Trophoblast cell (in vitro differentiated cells and primary cell): Measurements from ENCODE around the gene DCAF15.

ENCODE experiments used
- DNase-seq, 2 donors: peaks; one replicate each; pipeline ENCODE4 v3.0.0-alpha.2; 2016
- H2AFZ ChIP-seq: 2 replicates; pipeline ENCODE4 v1.6.1; 2013; ENCODE audit warnings: low read length, moderate library complexity, mild to moderate bottlenecking; ENCODE audit not compliant: insufficient read depth, poor library complexity
- H2AK5ac ChIP-seq: 2 replicates; pipeline ENCODE4 v1.6.1; 2013; ENCODE audit warnings: mild to moderate bottlenecking, low read length
- H2BK120ac ChIP-seq: 2 replicates; pipeline ENCODE4 v1.6.1; 2013; ENCODE audit warnings: low read length, mild to moderate bottlenecking, moderate library complexity; ENCODE audit not compliant: insufficient read depth, poor library complexity
- H2BK12ac ChIP-seq: 2 replicates; pipeline ENCODE4 v1.6.1; 2013; ENCODE audit warnings: mild to moderate bottlenecking, low read length, moderate library complexity
- H2BK5ac ChIP-seq: 2 replicates; pipeline ENCODE4 v1.6.1; 2013; ENCODE audit warnings: low read length, low read depth, moderate library complexity, mild to moderate bottlenecking; ENCODE audit not compliant: poor library complexity
- H3K14ac ChIP-seq: 2 replicates; pipeline ENCODE4 v1.6.1; 2013; ENCODE audit warnings: mild to moderate bottlenecking, low read length
- H3K18ac ChIP-seq: 2 replicates; pipeline ENCODE4 v1.6.1; 2013; ENCODE audit warnings: mild to moderate bottlenecking, low read length
- H3K23ac ChIP-seq: 2 replicates; pipeline ENCODE4 v1.6.1; 2013; ENCODE audit warnings: low read length
- H3K27ac ChIP-seq: 2 replicates; pipeline ENCODE4 v1.5.1; 2013; ENCODE audit warnings: low read depth, mild to moderate bottlenecking, inconsistent platforms, low read length, moderate library complexity
- H3K27me3 ChIP-seq: 2 replicates; pipeline ENCODE4 v1.6.1; 2013; ENCODE audit warnings: inconsistent platforms, mild to moderate bottlenecking, low read length, moderate library complexity; ENCODE audit not compliant: insufficient read depth
- H3K36me3 ChIP-seq, 2 experiments: 1 replicate in 1 of 2; 2 replicates in 1 of 2; pipeline ENCODE4 v1.6.1; 2013; ENCODE audit warnings: low read length in 2 of 2, mild to moderate bottlenecking in 2 of 2, moderate library complexity in 1 of 2; ENCODE audit not compliant: insufficient read depth in 2 of 2, control insufficient read depth in 1 of 2
- H3K4ac ChIP-seq: 2 replicates; pipeline ENCODE4 v1.6.1; 2013; ENCODE audit warnings: low read depth, mild to moderate bottlenecking, low read length, moderate library complexity
- H3K4me1 ChIP-seq, 2 experiments: 1 replicate in 1 of 2; 2 replicates in 1 of 2; pipeline ENCODE4 v1.6.1; 2013; ENCODE audit warnings: low read length in 2 of 2, mild to moderate bottlenecking in 2 of 2, moderate library complexity in 1 of 2; ENCODE audit not compliant: insufficient read depth in 2 of 2, control insufficient read depth in 1 of 2
- H3K4me2 ChIP-seq: 2 replicates; pipeline ENCODE4 v1.6.1; 2013; ENCODE audit warnings: inconsistent platforms, mild to moderate bottlenecking, low read length, moderate library complexity
- H3K4me3 ChIP-seq: 2 replicates; pipeline ENCODE4 v1.5.1; 2013; ENCODE audit warnings: mild to moderate bottlenecking, low read depth, low read length, inconsistent platforms
- H3K79me1 ChIP-seq: one replicate; pipeline ENCODE4 v1.6.1; 2013; ENCODE audit warnings: low read length
- H3K79me2 ChIP-seq: 2 replicates; pipeline ENCODE4 v1.6.1; 2013; ENCODE audit warnings: low read length, mild to moderate bottlenecking; ENCODE audit not compliant: control insufficient read depth, insufficient read depth, poor library complexity
- H3K9ac ChIP-seq: 2 replicates; pipeline ENCODE4 v1.6.1; 2013; ENCODE audit warnings: mild to moderate bottlenecking, low read length
- H3K9me3 ChIP-seq: 2 replicates; pipeline ENCODE4 v1.6.1; 2013; ENCODE audit warnings: low read depth, mild to moderate bottlenecking, control low read depth, inconsistent platforms, low read length; ENCODE audit not compliant: insufficient read depth
- H4K12ac ChIP-seq: 2 replicates; pipeline ENCODE4 v1.6.1; 2013; ENCODE audit warnings: low read depth, mild to moderate bottlenecking, low read length, moderate library complexity
- H4K8ac ChIP-seq: 2 replicates; pipeline ENCODE4 v1.6.1; 2013; ENCODE audit warnings: low read depth, mild to moderate bottlenecking, low read length, moderate library complexity
- H4K91ac ChIP-seq: one replicate; pipeline ENCODE4 v1.6.1; 2013; ENCODE audit warnings: low read depth, mild to moderate bottlenecking, low read length, moderate library complexity
- whole genome bisulfite sequencing: extraction: QIAGEN DNeasy Blood & Tissue Kit; methylation state at CpG from one replicate; pipeline ENCODE4 v1.1.7; 2013; ENCODE audit warnings: missing lambda C conversion rate; ENCODE audit not compliant: insufficient read length, insufficient coverage; ENCODE audit errors: extremely low coverage; 5-methylcytosine and 5-hydroxymethylcytosine counted together

DCAF15 gene

DNA sequence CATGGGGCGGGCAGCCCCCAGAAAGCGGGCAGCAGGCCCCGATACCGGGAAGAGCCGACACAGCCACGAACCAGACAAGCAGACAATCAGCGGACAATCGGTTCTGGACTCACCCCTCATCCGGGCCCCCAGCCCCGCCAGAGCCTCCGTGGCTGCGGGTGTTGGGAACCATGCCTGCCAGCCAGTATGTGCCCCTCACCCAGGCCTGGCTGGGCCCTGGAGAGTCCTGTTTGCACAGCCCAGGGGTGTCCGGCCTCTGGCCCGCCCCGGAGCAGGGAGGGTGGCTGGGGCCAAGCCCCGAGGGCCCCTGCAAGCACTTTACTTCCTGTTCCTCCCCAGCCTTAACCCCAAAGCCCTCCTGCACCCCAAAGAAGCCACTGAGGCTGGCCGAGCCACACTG lies 21.9 kb upstream of the DCAF15 start:
- no peak overlapping the region for H3K4ac ChIP-seq
- no peaks in the 10 kb centered on the region for H3K4me1 ChIP-seq
- no peak overlapping the region for H2BK12ac ChIP-seq
- no peak overlapping the region for H3K14ac ChIP-seq
- no peaks in the 10 kb centered on the region for H3K79me1 ChIP-seq
- no peak overlapping the region for H2BK5ac ChIP-seq
- DNase-seq: no peak
- H3K23ac ChIP-seq: no peak overlapping the region
- no peak overlapping the region for H2AK5ac ChIP-seq
- H4K8ac ChIP-seq: no peak overlapping the region
- no peak overlapping the region for H2AFZ ChIP-seq
- no peak overlapping the region for H3K18ac ChIP-seq
- H3K4me3 ChIP-seq: no peak overlapping the region
- H4K91ac ChIP-seq: no peak overlapping the region
- H3K9ac ChIP-seq: no peak overlapping the region
- H3K4me2 ChIP-seq: no peak overlapping the region
- H2BK120ac ChIP-seq: no peak overlapping the region
- WGBS: no CpG with 5 or more reads among the region's 17 CpGs
- H3K79me2 ChIP-seq: no peaks in the 10 kb centered on the region
- H3K27ac ChIP-seq: no peak overlapping the region
- H4K12ac ChIP-seq: no peak overlapping the region
- peaks cover 32 to 38% of the 10 kb centered on the region in 2 experiments for H3K36me3 ChIP-seq
- H3K27me3 ChIP-seq: no peaks in the 10 kb centered on the region
- peaks cover 6% of the 10 kb centered on the region for H3K9me3 ChIP-seq

DNA sequence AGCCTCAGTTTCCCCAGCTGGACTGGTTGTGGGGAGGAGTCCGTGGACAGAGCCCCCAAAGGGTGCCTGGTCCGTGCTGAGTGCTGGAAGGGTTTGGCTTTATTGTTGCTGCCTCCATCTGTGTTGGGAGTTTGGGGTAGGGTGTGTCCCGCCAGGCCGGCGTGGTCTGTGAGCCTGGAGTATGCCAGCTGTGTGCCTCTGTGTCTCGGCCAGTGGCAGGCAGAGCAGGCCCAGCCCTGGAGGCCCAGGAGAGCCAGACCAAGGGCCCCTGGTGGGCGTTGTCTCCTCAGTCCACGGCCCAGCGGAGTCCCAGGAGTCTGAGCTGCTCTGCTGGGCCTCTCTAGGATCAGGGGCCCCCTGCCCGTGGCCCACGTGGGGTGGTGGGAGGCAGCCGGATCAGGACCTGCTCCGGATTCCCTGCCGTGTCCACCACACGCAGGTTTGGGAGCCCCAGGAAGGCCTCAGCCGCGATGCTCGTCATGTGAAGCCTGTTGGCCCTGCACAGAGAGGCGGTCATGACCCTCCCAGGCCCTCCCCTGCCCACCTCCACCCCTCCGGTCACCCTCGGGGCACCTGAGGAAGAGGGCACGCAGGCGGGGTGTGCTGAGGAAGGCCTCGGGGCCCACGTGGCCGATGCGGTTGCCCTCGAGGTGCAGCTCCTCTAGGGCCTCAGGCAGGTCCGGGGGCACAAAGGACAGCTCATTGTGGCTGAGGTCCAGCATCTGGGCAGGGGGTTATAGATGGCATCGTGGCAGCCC lies 20.7 kb upstream of the DCAF15 start:
- Histone ChIP-seq H3K14ac (no peak overlapping the region), H3K27ac (no peak overlapping the region), H3K4me2 (no peak overlapping the region), H3K4ac (no peak overlapping the region), H3K27me3 (no peaks in the 10 kb centered on the region), H3K23ac (no peak overlapping the region), H2AK5ac (no peak overlapping the region), H2BK5ac (no peak overlapping the region), H3K9me3 (peaks cover 6% of the 10 kb centered on the region), H4K8ac (no peak overlapping the region), H3K4me3 (no peak overlapping the region), H3K79me2 (no peaks in the 10 kb centered on the region), H4K91ac (no peak overlapping the region), H3K36me3 (peaks cover 27 to 31% of the 10 kb centered on the region in 2 experiments), H4K12ac (no peak overlapping the region), H3K79me1 (no peaks in the 10 kb centered on the region), H3K9ac (no peak overlapping the region), H2BK120ac (no peak overlapping the region), H3K18ac (no peak overlapping the region), H3K4me1 (no peaks in the 10 kb centered on the region), H2AFZ (no peak overlapping the region), H2BK12ac (no peak overlapping the region)
- WGBS: no CpG with 5 or more reads among the region's 30 CpGs
- DNase-seq: no peak

DNA sequence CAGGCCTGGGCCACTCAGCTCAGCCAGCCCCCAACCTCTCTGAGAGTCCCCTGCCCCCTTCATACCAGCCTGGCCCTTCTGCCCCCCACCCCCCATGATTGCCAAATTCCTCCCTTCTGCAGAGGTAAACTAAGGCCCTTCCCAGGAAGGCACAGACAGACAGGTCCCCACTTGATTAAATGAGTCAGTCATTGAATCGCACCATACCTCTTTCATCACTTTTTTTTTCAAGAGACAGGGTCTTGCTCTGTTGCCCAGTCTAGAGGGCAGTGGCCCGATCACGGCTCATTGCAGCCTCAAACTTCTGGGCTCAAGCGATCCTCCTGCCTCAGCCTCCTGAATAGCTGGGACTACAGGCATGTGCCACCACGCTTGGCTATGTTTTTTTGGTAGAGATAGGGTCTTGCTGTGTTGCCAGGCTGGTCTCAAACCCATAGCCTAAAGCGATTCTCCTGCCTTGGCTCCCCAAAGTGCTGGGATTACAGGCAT lies 20.1 kb upstream of the DCAF15 start:
- Histone ChIP-seq H3K23ac (no peak overlapping the region), H2BK12ac (no peak overlapping the region), H3K4me3 (no peak overlapping the region), H3K4me2 (no peak overlapping the region), H4K12ac (no peak overlapping the region), H3K9ac (no peak overlapping the region), H2AK5ac (no peak overlapping the region), H3K79me1 (no peaks in the 10 kb centered on the region), H2AFZ (no peak overlapping the region), H3K27ac (no peak overlapping the region), H3K4ac (no peak overlapping the region), H3K4me1 (no peaks in the 10 kb centered on the region), H3K36me3 (peaks cover 21 to 25% of the 10 kb centered on the region in 2 experiments), H3K18ac (no peak overlapping the region), H4K8ac (no peak overlapping the region), H3K79me2 (no peaks in the 10 kb centered on the region), H4K91ac (no peak overlapping the region), H3K27me3 (no peaks in the 10 kb centered on the region), H3K14ac (no peak overlapping the region), H3K9me3 (peaks cover 6% of the 10 kb centered on the region), H2BK5ac (no peak overlapping the region), H2BK120ac (no peak overlapping the region)
- no peak for DNase-seq
- no CpG with 5 or more reads among the region's 6 CpGs for WGBS

DNA sequence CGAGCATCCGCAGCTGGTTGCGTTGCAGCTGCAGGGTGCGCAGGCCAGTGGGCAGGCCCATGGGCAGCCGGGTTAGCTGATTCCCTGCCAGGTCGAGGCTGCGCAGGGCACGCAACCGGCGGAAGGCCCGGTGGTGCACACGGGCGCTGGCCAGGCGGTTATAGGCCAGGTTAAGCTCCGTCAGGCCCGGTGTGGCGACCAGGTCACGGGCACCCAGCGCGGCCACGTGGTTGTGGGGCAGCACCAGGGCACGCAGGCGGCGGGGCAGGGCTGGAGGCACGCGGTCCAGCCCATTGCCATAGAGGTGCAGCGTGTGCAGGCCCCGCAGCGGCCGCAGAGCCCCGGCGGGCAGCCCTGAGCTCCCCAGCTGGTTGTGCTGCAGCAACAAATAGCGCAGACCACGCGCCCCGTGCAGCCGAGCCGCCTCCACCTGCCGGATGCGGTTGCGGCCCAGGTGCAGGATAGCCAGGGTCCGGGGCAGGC lies 19.4 kb upstream of the DCAF15 start:
- H4K12ac ChIP-seq: no peak overlapping the region
- H3K36me3 ChIP-seq: peaks cover 16 to 20% of the 10 kb centered on the region in 2 experiments
- no peak overlapping the region for H3K4me2 ChIP-seq
- no peak overlapping the region for H3K4ac ChIP-seq
- no peak overlapping the region for H3K27ac ChIP-seq
- no peak overlapping the region for H2BK120ac ChIP-seq
- H3K9me3 ChIP-seq: peaks cover 6% of the 10 kb centered on the region
- H4K8ac ChIP-seq: no peak overlapping the region
- H3K4me1 ChIP-seq: no peaks in the 10 kb centered on the region
- no peak overlapping the region for H2AFZ ChIP-seq
- no peak overlapping the region for H2BK5ac ChIP-seq
- H3K79me1 ChIP-seq: no peaks in the 10 kb centered on the region
- no peak for DNase-seq
- H4K91ac ChIP-seq: no peak overlapping the region
- H3K27me3 ChIP-seq: no peaks in the 10 kb centered on the region
- H3K23ac ChIP-seq: no peak overlapping the region
- H3K18ac ChIP-seq: no peak overlapping the region
- H3K9ac ChIP-seq: no peak overlapping the region
- H3K4me3 ChIP-seq: no peak overlapping the region
- no CpG with 5 or more reads among the region's 42 CpGs for WGBS
- no peaks in the 10 kb centered on the region for H3K79me2 ChIP-seq
- no peak overlapping the region for H2BK12ac ChIP-seq
- H3K14ac ChIP-seq: no peak overlapping the region
- H2AK5ac ChIP-seq: no peak overlapping the region
